Activated CD4-positive, alpha-beta T cell treated with anti-CD3 and anti-CD28 coated beads for 36 hours (primary cell): ENCODE measurements around the gene POLR3C. TPM values are rescaled to one million over a fixed set of nuclear protein-coding genes. Genes with fewer than 3 reads are reported as not detected.
"Not testable (repeated sequence)": the region's sequence is repeated elsewhere in the genome, so short reads cannot be mapped to it uniquely, and the experiment has no call there.

Source experiments
- ATAC-seq: fragments of 200-7000 bp; cut with Tn5 transposase; one replicate; pipeline ENCODE4 v1.10.0; 2021; ENCODE audit warnings: mild to moderate bottlenecking, moderate library complexity
- CTCF ChIA-PET: fragments of 350-600 bp; sonication (Branson Sonifier 250); formaldehyde crosslinking; loops from one replicate; lab custom pipeline; 2021; ENCODE audit warnings: antibody characterized with exemption; lab: Charles Lee
- POLR2A ChIA-PET: fragments of 350-600 bp; sonication (Branson Sonifier 250); formaldehyde crosslinking; loops from one replicate; lab custom pipeline; 2021; ENCODE audit warnings: antibody characterized with exemption, inconsistent platforms; lab: Charles Lee
- DNase-seq: peaks from one replicate; pipeline ENCODE4 v3.0.0-alpha.2; 2020
- H3K27ac Mint-ChIP-seq: one replicate; pipeline ENCODE4 v1.8.0; 2021; ENCODE audit warnings: mixed read lengths
- H3K27me3 Mint-ChIP-seq: one replicate; pipeline ENCODE4 v1.8.0; 2021; ENCODE audit warnings: mixed read lengths
- H3K36me3 Mint-ChIP-seq: one replicate; pipeline ENCODE4 v1.8.0; 2021; ENCODE audit warnings: low read depth, mixed read lengths
- H3K4me1 Mint-ChIP-seq: one replicate; pipeline ENCODE4 v1.8.0; 2021; ENCODE audit warnings: mixed read lengths
- H3K4me3 Mint-ChIP-seq: one replicate; pipeline ENCODE4 v1.8.0; 2021; ENCODE audit warnings: mild to moderate bottlenecking, moderate library complexity, mixed read lengths
- H3K9me3 Mint-ChIP-seq: one replicate; pipeline ENCODE4 v1.8.0; 2021; ENCODE audit warnings: low read depth, mixed read lengths
- intact Hi-C, 2 experiments: fragments of 100-400 bp; cut with DNase I in 1 of 2; cut with micrococcal nuclease in 1 of 2; formaldehyde crosslinking; loops; one replicate each; pipeline versions ENCODE4 v1.14.2 to v1.15.1; 2022 to 2024; cut with DNase I, micrococcal nuclease
- total RNA-seq, 2 experiments: library from RNA; stranded (reverse); gene quantifications; one replicate each; pipeline ENCODE4 v1.2.3, GENCODE V29; 2021

POLR3C gene
- total RNA-seq: 10 to 100 TPM; 34.2 to 42.6 TPM

DNA sequence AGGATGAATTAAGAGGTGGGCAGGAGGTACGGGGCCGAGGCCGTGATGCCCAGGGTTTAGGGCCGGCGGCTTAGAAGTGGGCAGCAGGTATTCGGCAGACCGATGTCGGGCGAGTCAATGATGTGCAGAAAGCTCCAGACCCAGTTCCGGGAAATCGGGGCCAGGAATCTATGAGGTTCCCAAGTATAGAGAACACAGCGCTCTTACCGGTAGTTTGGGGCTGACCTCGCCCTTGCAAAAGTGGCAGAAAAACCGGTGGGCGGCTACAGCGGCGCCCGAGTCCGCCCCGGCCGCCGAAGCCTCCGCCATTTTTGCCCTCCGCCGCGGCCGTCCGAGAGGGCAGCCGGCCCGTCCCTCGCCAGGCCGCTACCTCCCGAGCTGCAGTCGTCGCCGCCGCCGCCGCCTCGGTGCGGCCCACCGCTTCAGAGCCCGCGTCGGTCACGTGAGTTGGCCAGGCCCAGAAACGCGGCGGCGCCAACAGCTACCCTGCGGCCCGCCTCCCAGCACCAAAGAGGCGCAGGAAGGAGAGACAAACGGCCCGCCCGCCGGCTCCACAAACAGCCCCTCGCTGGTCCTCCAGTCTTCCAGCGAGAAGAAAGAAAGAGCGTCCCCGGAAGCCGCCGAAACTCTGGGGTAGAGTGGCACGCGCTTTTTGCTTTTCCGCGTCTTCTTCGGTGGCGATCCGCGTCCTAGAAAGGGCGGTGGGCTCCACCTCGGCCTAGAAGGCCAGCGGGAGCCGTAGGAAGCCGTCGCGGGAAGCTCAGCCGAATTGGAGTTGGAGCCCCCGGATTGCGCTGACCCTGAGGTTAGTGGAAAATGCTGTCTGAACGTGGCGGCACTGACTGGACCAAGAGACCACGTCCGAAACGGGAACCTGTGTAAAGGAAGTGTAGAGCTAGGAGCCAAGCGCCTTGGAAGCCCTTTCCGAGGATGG lies at the start of gene POLR3C, which contains the start of gene RNF115:
TSS of gene POLR3C (plus strand) at position 636 of the 934 bp plus-strand sequence. CDS start 1,577 bp downstream, outside the sequence.
TSS of gene RNF115 (minus strand) at position 531 of the 934 bp plus-strand sequence. CDS start at position 309, 222 bp downstream.
- Mint-ChIP-seq H3K4me1 (peaks cover 44% of the 10 kb centered on the region), H3K9me3 (no peaks in the 10 kb centered on the region), H3K27ac (peak within 1 kb of the TSS; percentile 98), H3K4me3 (peak within 1 kb of the TSS; percentile 97), H3K27me3 (no peaks in the 10 kb centered on the region), H3K36me3 (peaks cover 32% of the 10 kb centered on the region)
- peak; percentile 67 for ATAC-seq
- ChIA-PET CTCF (interaction anchor here (0.6 to 8.1 kb wide), 2 partner anchors 23 to 130 kb away, joined by 3 to 98 read pairs; partner anchors contain the start of gene NUDT17), POLR2A (interaction anchor here (1.0 to 1.3 kb wide), 2 partner anchors 21 to 228 kb away, joined by 4 to 5 read pairs; partner anchors contain the start of gene NUDT17)
- peak; percentile 91 for DNase-seq
- intact Hi-C loops: loop anchor here in 1 of 2 experiments (10.0 kb wide), 1 partner anchor 79 kb away; no protein-coding TSS in a partner anchor

GRCh38 chr1:145777357-145778145 lies 46.4 kb upstream of the POLR3C start:
- ATAC-seq (no peak), DNase-seq (no peak)
- POLR2A ChIA-PET: no interaction called here
- H3K27ac Mint-ChIP-seq: no peak overlapping the region
- intact Hi-C loops: no loop called here
- CTCF ChIA-PET: no interaction called here
- H3K27me3 Mint-ChIP-seq: no peaks in the 10 kb centered on the region
- H3K4me3 Mint-ChIP-seq: no peak overlapping the region
- peaks cover 5% of the 10 kb centered on the region for H3K36me3 Mint-ChIP-seq
- H3K4me1 Mint-ChIP-seq: peaks cover 16% of the 10 kb centered on the region
- H3K9me3 Mint-ChIP-seq: no peaks in the 10 kb centered on the region

GRCh38 chr1:145778146-145778540 lies 45.9 kb upstream of the POLR3C start:
- Mint-ChIP-seq H3K27ac (no peak overlapping the region), H3K9me3 (no peaks in the 10 kb centered on the region), H3K36me3 (peaks cover 4% of the 10 kb centered on the region), H3K4me3 (no peak overlapping the region), H3K4me1 (peaks cover 17% of the 10 kb centered on the region), H3K27me3 (no peaks in the 10 kb centered on the region)
- no peak for ATAC-seq
- intact Hi-C loops: no loop called here
- no peak for DNase-seq
- ChIA-PET CTCF (no interaction called here), POLR2A (interaction anchor here (0.6 kb wide), 1 partner anchor 18 kb away, joined by 13 read pairs; no protein-coding TSS in a partner anchor)

DNA sequence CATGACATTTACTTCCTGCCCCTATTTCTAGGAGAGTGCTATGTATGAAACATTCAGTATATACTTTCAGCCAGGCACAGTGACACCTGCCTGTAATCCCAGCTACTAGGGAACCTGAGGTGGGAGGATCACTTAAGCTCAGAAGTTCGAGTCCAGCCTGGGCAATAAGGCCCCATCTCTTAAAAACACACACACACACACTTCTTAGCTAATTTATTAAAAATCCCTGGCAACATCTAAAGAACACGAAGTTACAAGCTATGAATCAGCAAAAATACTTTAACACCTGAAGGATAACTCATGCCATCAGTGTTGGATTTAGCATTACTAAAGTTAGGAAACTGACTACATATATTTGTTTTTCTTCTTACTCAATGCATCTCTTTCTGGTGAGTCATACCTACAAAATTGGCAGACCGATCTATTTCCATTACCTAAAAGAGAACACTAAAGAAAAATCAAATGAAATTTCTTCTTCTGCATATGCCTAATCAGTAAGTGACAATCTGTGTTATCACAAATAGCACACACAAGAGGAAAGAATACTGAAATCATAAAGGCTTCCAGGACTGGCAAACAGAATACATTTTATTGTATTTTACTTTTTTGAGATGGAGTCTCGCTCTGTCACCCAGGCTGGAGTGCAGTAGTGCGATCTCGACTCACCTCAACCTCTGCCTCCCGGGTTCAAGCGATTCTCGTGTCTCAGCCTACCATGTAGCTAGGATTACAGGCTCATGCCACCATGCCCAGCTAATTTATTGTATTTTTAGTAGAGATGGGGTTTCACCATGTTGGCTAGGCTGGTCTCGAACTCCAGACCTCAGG lies 41.5 kb upstream of the POLR3C start:
- H3K27ac Mint-ChIP-seq: no peak overlapping the region
- POLR2A ChIA-PET: interaction anchor here (0.6 kb wide), 1 partner anchor 7 kb away, joined by 3 read pairs; no protein-coding TSS in a partner anchor

DNA sequence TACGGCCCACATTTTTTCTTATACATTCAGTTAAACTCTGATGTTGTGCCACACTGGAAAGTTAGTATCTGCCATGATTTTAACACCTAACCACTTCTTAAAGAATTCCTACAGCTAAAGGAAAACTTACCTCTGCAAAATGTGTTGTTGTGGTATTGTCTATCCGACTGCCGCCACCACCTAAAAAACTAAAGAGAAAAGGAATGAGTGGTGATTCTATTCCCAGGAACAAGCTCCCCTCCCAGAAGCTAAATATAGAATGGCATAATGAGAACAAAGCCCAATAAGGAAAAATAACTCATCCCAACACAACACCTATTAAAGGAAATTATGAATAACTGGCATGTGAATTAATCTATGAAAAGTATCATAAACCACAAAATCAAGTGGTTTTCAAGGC lies 39.6 kb upstream of the POLR3C start:
- POLR2A ChIA-PET: no interaction called here
- intact Hi-C loops: loop anchor here in 1 of 2 experiments (10.0 kb wide), 1 partner anchor 50 kb away; no protein-coding TSS in a partner anchor
- CTCF ChIA-PET: no interaction called here
- Mint-ChIP-seq H3K9me3 (no peaks in the 10 kb centered on the region), H3K36me3 (peaks cover 21% of the 10 kb centered on the region), H3K4me3 (no peak overlapping the region), H3K27me3 (no peaks in the 10 kb centered on the region), H3K4me1 (peaks cover 35% of the 10 kb centered on the region), H3K27ac (no peak overlapping the region)
- DNase-seq (no peak), ATAC-seq (no peak)

More for the DNA sequence above, 41.5 kb upstream of the POLR3C start:
- H3K36me3 Mint-ChIP-seq: peaks cover 12% of the 10 kb centered on the region
- H3K4me3 Mint-ChIP-seq: no peak overlapping the region
- no peaks in the 10 kb centered on the region for H3K27me3 Mint-ChIP-seq
- DNase-seq (no peak), ATAC-seq (peak; percentile 63)
- H3K9me3 Mint-ChIP-seq: no peaks in the 10 kb centered on the region
- CTCF ChIA-PET: no interaction called here
- intact Hi-C loops: loop anchor here in 1 of 2 experiments (10.0 kb wide), 1 partner anchor 48 kb away; no protein-coding TSS in a partner anchor
- peaks cover 32% of the 10 kb centered on the region for H3K4me1 Mint-ChIP-seq

GRCh38 chr1:145785547-145785946 lies 38.5 kb upstream of the POLR3C start:
- ATAC-seq (no peak), DNase-seq (no peak)
- H3K9me3 Mint-ChIP-seq: no peaks in the 10 kb centered on the region
- H3K27ac Mint-ChIP-seq: no peak overlapping the region
- no peaks in the 10 kb centered on the region for H3K27me3 Mint-ChIP-seq
- intact Hi-C loops: loop anchor here in 1 of 2 experiments (5.0 to 10.0 kb wide), 2 partner anchors 42 to 51 kb away; no protein-coding TSS in a partner anchor
- CTCF ChIA-PET: interaction anchor here (0.5 to 1.4 kb wide), 8 partner anchors 10 to 123 kb away, joined by 3 to 5 read pairs (median 4); partner anchors contain the start of gene NUDT17
- H3K4me1 Mint-ChIP-seq: peaks cover 35% of the 10 kb centered on the region
- POLR2A ChIA-PET: no interaction called here
- no peak overlapping the region for H3K4me3 Mint-ChIP-seq
- peaks cover 21% of the 10 kb centered on the region for H3K36me3 Mint-ChIP-seq

GRCh38 chr1:145786271-145786670 lies 37.7 kb upstream of the POLR3C start:
- POLR2A ChIA-PET: no interaction called here
- ATAC-seq (peak; percentile 70), DNase-seq (no peak)
- no peaks in the 10 kb centered on the region for H3K9me3 Mint-ChIP-seq
- intact Hi-C loops: loop anchor here (2.0 to 10.0 kb wide), 3 partner anchors 13 to 51 kb away; no protein-coding TSS in a partner anchor
- peaks cover 35% of the 10 kb centered on the region for H3K4me1 Mint-ChIP-seq
- no peaks in the 10 kb centered on the region for H3K27me3 Mint-ChIP-seq
- no peak overlapping the region for H3K27ac Mint-ChIP-seq
- no peak overlapping the region for H3K4me3 Mint-ChIP-seq
- CTCF ChIA-PET: interaction anchor here (0.8 to 1.4 kb wide), 5 partner anchors 9 to 122 kb away, joined by 3 to 5 read pairs (median 3); no protein-coding TSS in a partner anchor
- peaks cover 16% of the 10 kb centered on the region for H3K36me3 Mint-ChIP-seq

GRCh38 chr1:145788580-145788979 lies 35.4 kb upstream of the POLR3C start:
- peaks cover 25% of the 10 kb centered on the region for H3K36me3 Mint-ChIP-seq
- ChIA-PET POLR2A (no interaction called here), CTCF (interaction anchor here (1.0 kb wide), 1 partner anchor 14 kb away, joined by 4 read pairs; no protein-coding TSS in a partner anchor)
- DNase-seq: no peak
- peaks cover 34% of the 10 kb centered on the region for H3K4me1 Mint-ChIP-seq
- H3K27me3 Mint-ChIP-seq: no peaks in the 10 kb centered on the region
- intact Hi-C loops: loop anchor here in 1 of 2 experiments (5.0 to 10.0 kb wide), 2 partner anchors 39 to 54 kb away; no protein-coding TSS in a partner anchor
- ATAC-seq: no peak
- no peak overlapping the region for H3K27ac Mint-ChIP-seq
- H3K9me3 Mint-ChIP-seq: no peaks in the 10 kb centered on the region
- no peak overlapping the region for H3K4me3 Mint-ChIP-seq

DNA sequence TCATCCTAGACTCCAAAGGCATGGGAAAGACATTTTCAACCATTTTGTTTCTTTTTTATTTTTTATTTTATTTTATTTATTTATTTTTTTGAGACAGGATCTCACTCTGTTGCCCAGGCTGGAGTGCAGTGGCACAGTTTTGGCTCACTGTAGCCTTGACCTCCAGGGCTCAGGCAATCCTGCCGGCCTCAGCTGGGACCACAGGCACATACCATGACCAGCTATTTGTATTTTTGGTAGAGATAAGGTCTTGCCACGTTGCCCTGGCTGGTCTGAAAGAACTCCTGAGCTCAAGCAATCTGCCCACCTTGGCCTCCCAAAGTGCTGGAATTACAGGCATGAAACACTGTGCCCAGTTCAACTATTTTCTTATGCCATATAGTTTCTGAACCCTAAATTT lies 32.1 kb upstream of the POLR3C start:
- CTCF ChIA-PET, POLR2A ChIA-PET, H3K27me3 Mint-ChIP-seq, H3K4me3 Mint-ChIP-seq, H3K27ac Mint-ChIP-seq, DNase-seq, H3K9me3 Mint-ChIP-seq, ATAC-seq: not testable (repeated sequence)
- peaks cover 14% of the 10 kb centered on the region for H3K4me1 Mint-ChIP-seq
- peaks cover 37% of the 10 kb centered on the region for H3K36me3 Mint-ChIP-seq
- intact Hi-C loops: loop anchor here in 1 of 2 experiments (10.0 kb wide), 1 partner anchor 57 kb away; no protein-coding TSS in a partner anchor

DNA sequence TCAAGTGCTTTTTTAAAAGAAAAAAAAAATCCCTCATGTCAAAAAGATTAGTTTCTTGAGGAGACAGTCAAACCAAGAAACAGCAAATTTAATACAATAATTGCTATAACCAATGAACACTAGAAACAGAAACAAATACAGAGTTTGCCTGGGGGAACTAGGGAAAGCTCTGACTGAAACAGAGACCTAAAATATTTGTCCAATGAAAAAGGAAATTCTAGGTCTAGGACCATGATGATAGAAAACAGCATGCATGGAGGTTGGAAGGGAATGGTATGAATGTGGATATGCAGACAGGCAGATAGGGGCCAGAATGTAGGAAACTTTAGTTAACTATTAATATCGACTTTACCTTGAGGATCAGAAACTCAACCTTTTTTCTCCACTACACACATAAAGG lies 31.5 kb upstream of the POLR3C start:
- H3K4me1 Mint-ChIP-seq: peaks cover 13% of the 10 kb centered on the region
- H3K36me3 Mint-ChIP-seq: peaks cover 41% of the 10 kb centered on the region
- ATAC-seq (no peak), DNase-seq (no peak)
- POLR2A ChIA-PET: no interaction called here
- CTCF ChIA-PET: interaction anchor here (0.8 kb wide), 1 partner anchor 10 kb away, joined by 3 read pairs; no protein-coding TSS in a partner anchor
- peaks cover 14% of the 10 kb centered on the region for H3K9me3 Mint-ChIP-seq
- intact Hi-C loops: loop anchor here in 1 of 2 experiments (10.0 kb wide), 1 partner anchor 58 kb away; no protein-coding TSS in a partner anchor
- no peak overlapping the region for H3K27ac Mint-ChIP-seq
- H3K4me3 Mint-ChIP-seq: no peak overlapping the region
- no peaks in the 10 kb centered on the region for H3K27me3 Mint-ChIP-seq
